ENCODE data around the gene OGFOD3.
"Not testable (repeated sequence)": the region's sequence is repeated elsewhere in the genome, so short reads cannot be mapped to it uniquely, and the experiment has no call there.

Gene OGFOD3

GRCh38 chr17:82386881-82387704 lies 31.3 kb downstream of the OGFOD3 start:
- no peak for DNase-seq

- DNase-seq = no peak
Observed at GRCh38 chr17:82386255-82386831, 32.0 kb downstream of the OGFOD3 start.

- no peak for DNase-seq
Observed at GRCh38 chr17:82385559-82386254, 32.7 kb downstream of the OGFOD3 start.

- no peak for DNase-seq
Observed at GRCh38 chr17:82384730-82385481, 33.5 kb downstream of the OGFOD3 start.

GRCh38 chr17:82384051-82384729 lies 34.2 kb downstream of the OGFOD3 start:
- DNase-seq = no peak

GRCh38 chr17:82383411-82383810 lies 35.0 kb downstream of the OGFOD3 start:
- no peak for DNase-seq

- no peak for DNase-seq
Observed at GRCh38 chr17:82382933-82383255, 35.5 kb downstream of the OGFOD3 start.

GRCh38 chr17:82382220-82382932 lies 36.0 kb downstream of the OGFOD3 start:
- not testable (repeated sequence) for DNase-seq

GRCh38 chr17:82381703-82382009 lies 36.7 kb downstream of the OGFOD3 start:
- DNase-seq = not testable (repeated sequence)

- DNase-seq = no peak
Observed at GRCh38 chr17:82380860-82381702, 37.3 kb downstream of the OGFOD3 start.

- DNase-seq = no peak
Observed at GRCh38 chr17:82378741-82379021, 39.7 kb downstream of the OGFOD3 start.

GRCh38 chr17:82377924-82378740 lies 40.3 kb downstream of the OGFOD3 start:
- DNase-seq = no peak

GRCh38 chr17:82377294-82377693 lies 41.1 kb downstream of the OGFOD3 start:
- not testable (repeated sequence) for DNase-seq

- no peak for DNase-seq
Observed at GRCh38 chr17:82376042-82376730, 42.2 kb downstream of the OGFOD3 start.

- no peak for DNase-seq
Observed at GRCh38 chr17:82375359-82376041, 42.9 kb downstream of the OGFOD3 start.

GRCh38 chr17:82374626-82375331 lies 43.6 kb downstream of the OGFOD3 start:
- no peak for DNase-seq

GRCh38 chr17:82373731-82374625 lies 44.4 kb downstream of the OGFOD3 start:
- no peak for DNase-seq

All from central memory CD4-positive, alpha-beta T cell (primary cell).